Keratinocyte (primary cell): ENCODE results near the gene FOXK1.
"Not testable (repeated sequence)": the region's sequence is repeated elsewhere in the genome, so short reads cannot be mapped to it uniquely, and the experiment has no call there.

ENCODE experiments used
- CTCF ChIP-seq, 3 experiments: IDR thresholded peaks in 1 of 3; conservative IDR thresholded peaks in 1 of 3; optimal IDR thresholded peaks in 1 of 3; 2 replicates in 2 of 3; 3 replicates in 1 of 3; pipeline versions ENCODE3 to v1.5.1; 2011; ENCODE audit warnings: low read length in 3 of 3, mild to moderate bottlenecking in 3 of 3, moderate library complexity in 2 of 3, control low read depth in 1 of 3, inconsistent platforms in 1 of 3; ENCODE audit not compliant: insufficient read depth in 2 of 3; ENCODE audit errors: extremely low read depth in 1 of 3
- EZH2 ChIP-seq: IDR thresholded peaks from one replicate; pipeline ENCODE4 v1.6.1; 2012; ENCODE audit warnings: inconsistent platforms, mild to moderate bottlenecking, low read length, moderate library complexity

- TF ChIP-seq CTCF (optimal IDR thresholded peaks at IDR 0.05 in 1 of 3, IDR thresholded peaks at IDR 0.05 in 1 of 3, conservative IDR thresholded peaks at IDR 0.05 in 1 of 3; ENCODE audit: extremely low read depth in 1 of 3, insufficient read depth in 2 of 3, low read length in 3 of 3); EZH2: not testable (repeated sequence)
Observed at GRCh38 chr7:4643204-4643471, 39.0 kb upstream of the FOXK1 start.
